COLO668 (cell line): ENCODE measurements around the gene STK36.

ENCODE experiments used
- DNase-seq: peaks from one replicate; lab custom pipeline; 2025; ENCODE audit not compliant: unreplicated experiment; lab: John Stamatoyannopoulos, UW

The STK36 gene, protein sequence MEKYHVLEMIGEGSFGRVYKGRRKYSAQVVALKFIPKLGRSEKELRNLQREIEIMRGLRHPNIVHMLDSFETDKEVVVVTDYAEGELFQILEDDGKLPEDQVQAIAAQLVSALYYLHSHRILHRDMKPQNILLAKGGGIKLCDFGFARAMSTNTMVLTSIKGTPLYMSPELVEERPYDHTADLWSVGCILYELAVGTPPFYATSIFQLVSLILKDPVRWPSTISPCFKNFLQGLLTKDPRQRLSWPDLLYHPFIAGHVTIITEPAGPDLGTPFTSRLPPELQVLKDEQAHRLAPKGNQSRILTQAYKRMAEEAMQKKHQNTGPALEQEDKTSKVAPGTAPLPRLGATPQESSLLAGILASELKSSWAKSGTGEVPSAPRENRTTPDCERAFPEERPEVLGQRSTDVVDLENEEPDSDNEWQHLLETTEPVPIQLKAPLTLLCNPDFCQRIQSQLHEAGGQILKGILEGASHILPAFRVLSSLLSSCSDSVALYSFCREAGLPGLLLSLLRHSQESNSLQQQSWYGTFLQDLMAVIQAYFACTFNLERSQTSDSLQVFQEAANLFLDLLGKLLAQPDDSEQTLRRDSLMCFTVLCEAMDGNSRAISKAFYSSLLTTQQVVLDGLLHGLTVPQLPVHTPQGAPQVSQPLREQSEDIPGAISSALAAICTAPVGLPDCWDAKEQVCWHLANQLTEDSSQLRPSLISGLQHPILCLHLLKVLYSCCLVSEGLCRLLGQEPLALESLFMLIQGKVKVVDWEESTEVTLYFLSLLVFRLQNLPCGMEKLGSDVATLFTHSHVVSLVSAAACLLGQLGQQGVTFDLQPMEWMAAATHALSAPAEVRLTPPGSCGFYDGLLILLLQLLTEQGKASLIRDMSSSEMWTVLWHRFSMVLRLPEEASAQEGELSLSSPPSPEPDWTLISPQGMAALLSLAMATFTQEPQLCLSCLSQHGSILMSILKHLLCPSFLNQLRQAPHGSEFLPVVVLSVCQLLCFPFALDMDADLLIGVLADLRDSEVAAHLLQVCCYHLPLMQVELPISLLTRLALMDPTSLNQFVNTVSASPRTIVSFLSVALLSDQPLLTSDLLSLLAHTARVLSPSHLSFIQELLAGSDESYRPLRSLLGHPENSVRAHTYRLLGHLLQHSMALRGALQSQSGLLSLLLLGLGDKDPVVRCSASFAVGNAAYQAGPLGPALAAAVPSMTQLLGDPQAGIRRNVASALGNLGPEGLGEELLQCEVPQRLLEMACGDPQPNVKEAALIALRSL (N-terminal part only)

GRCh38 chr2:218671654-218672566 lies at the start of gene STK36, which contains the start of gene RNF25:
TSS of gene STK36 (plus strand) at chr2:218672086. CDS start at chr2:218672830, 744 bp downstream.
TSS of gene RNF25 (minus strand) at chr2:218672002. CDS start at chr2:218671970, 32 bp downstream.
- DNase-seq: peak; percentile 90

DNA sequence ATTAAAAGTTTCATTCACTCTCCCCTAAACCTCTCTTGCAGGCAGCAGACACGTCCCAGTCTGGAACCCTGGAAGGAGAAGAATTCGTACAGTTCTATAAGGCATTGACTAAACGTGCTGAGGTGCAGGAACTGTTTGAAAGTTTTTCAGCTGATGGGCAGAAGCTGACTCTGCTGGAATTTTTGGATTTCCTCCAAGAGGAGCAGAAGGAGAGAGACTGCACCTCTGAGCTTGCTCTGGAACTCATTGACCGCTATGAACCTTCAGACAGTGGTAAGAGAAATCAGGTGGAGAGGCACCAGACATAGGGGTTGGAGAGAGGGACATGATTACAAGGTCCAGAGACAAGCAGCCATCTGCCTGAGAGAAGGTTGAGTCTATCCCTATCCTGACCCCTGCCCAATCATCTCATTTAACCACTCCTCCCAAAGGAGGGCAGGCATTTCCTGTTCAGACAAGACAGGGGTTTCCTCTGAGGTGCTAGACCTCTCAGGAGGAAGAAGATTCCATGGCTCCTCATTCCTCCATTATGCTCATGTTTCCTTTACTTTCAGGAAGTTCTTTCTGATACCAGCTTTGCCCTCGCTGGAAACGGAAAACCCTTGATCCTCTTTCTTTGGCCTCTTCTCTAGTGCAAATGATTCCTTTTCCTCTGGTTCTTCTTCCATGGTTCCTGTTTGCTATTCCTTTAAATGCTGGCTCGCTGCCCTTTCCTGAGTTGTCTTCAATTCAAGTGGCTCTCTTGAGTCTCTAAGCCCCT lies 49.1 kb upstream of the STK36 start:
- no peak for DNase-seq

GRCh38 chr2:218623366-218623705 lies 48.5 kb upstream of the STK36 start:
- DNase-seq: no peak

DNA sequence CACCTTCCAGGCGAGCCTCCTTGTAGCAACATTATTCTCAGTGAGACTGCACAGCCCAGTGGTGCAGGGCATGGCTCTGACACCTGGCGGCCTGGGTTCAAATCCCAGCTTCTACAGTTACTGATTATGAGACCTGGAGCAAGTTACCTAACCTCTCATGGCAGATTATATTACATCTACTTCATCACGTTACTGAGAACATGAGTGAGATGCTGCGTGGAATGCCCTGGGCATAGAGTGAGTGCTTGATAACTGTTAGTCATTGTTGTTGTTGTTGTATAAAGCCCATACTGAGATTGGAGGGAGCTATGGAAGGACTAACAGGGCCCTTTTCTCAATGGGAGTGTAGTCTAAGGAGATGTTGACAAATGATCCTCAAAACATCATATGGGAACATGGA lies 45.5 kb upstream of the STK36 start:
- DNase-seq: no peak

DNA sequence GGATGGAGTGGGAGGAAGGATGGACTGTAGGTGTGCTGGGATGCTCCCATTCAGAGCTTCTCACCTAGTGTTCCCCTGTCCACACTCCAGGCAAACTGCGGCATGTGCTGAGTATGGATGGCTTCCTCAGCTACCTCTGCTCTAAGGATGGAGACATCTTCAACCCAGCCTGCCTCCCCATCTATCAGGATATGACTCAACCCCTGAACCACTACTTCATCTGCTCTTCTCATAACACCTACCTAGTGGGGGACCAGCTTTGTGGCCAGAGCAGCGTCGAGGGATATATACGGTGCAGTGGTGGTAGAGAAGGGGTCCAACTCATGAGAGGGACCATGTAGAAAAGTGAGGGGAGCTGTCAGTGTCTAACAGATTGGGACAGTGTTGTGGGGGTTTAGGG lies 43.9 kb upstream of the STK36 start:
- no peak for DNase-seq

DNA sequence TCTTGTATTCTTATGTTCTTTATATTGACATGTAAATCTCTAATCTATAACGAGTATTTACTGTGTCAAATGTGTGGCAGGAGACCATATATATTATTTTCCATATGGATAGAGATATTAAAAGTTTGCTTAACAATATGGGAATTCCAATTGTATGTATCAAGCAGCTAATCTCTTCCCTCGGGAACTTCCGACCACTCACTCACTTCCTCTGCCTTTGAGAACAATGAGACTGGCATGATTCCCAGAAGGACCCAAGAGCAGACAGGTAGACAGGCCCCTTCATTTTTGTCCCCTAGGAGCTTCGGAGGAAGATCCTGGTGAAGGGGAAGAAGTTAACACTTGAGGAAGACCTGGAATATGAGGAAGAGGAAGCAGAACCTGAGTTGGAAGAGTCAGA lies 40.0 kb upstream of the STK36 start:
- no peak for DNase-seq

DNA sequence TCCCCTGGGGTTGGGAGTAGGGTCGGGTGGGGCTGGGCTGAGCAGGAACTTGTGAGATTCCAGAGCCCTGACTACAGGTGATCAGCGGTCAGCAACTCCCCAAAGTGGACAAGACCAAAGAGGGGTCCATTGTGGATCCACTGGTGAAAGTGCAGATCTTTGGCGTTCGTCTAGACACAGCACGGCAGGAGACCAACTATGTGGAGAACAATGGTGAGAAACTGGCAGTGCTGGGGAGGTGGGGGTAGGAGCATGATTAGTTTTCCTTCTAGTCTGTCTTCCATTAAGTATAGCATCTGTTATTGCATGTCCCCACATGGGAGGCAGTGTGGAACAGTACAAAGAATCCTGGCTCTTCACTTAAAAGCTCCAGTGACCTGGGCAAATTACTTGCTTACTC lies 36.2 kb upstream of the STK36 start:
- no peak for DNase-seq

DNA sequence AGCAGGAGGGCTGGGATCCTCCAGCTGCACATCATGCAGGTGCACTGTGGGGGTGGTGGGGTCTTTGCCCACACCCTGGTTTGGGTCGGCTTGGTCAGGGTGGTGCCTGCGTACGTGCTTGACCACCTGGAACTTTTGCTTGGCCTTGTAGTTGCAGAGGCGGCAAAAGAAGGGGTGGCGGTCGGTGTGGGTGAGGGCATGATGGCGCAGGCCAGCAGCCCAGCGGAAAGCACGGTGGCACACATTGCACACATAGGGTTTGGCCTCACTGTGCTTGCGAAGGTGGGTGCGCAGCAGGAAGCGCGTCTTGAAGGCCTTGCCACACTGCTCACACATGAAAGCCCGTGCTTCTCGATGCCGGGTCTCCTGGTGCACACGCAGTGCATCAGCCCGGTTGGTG lies 33.5 kb upstream of the STK36 start:
- DNase-seq: no peak

DNA sequence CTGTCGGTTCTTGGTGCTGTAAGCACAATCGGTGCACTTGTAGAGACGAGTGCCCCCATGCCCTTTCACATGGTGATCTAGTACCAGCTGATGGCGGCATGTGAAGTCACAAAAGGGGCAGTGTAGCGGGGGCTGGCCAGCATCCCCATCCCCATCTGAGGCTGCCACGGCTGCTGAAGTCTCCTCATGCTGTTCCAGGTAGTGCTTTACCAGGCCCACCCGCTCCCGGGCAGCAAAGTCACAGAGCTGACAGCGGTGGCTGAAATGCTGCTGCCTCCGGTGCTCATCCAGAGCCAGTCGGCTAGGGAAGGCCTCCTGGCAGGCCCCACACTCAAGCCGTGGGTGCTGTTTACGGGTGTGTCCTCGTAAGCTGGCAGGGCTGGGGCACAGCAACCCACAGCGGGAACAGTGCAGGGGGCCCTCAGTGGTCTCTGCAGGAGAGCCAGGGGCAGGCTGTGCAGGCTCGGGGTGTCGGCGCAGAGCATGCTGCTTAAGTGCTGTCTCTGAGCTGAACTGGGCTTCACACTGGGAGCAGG lies 29.7 kb upstream of the STK36 start:
- DNase-seq: no peak

- no peak for DNase-seq
Observed at GRCh38 chr2:218642786-218643185, 29.1 kb upstream of the STK36 start.

DNA sequence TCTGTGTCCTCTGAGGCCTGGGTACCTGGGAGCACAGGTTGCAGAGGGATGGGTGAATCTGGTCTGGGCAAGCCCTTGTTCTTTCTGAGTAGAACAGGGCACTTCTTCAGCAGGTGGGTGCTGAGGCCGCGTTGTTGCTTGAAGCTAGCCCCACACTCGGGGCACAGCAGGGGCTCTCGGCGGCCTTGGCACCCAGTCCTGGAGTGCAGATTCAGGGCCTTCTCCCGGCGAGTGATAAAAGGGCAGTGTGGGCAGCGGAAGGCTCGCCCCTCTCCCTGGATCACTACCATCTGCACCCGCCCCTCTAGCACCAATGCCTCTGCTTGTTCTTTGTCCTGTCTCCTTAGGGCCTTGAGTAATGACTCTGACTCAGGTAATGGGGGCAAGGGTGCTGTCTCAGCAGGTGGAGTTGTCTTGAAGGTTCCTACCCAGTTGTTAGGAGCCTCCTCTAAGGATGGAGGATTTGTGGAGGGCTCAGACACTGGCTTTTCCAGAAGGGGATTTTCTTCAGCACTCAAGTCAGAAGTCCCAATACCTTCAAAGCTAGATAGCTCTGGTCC lies 28.1 kb upstream of the STK36 start:
- DNase-seq: no peak

GRCh38 chr2:218644721-218645120 lies 27.2 kb upstream of the STK36 start:
- no peak for DNase-seq

GRCh38 chr2:218645126-218645525 lies 26.8 kb upstream of the STK36 start:
- DNase-seq: no peak

DNA sequence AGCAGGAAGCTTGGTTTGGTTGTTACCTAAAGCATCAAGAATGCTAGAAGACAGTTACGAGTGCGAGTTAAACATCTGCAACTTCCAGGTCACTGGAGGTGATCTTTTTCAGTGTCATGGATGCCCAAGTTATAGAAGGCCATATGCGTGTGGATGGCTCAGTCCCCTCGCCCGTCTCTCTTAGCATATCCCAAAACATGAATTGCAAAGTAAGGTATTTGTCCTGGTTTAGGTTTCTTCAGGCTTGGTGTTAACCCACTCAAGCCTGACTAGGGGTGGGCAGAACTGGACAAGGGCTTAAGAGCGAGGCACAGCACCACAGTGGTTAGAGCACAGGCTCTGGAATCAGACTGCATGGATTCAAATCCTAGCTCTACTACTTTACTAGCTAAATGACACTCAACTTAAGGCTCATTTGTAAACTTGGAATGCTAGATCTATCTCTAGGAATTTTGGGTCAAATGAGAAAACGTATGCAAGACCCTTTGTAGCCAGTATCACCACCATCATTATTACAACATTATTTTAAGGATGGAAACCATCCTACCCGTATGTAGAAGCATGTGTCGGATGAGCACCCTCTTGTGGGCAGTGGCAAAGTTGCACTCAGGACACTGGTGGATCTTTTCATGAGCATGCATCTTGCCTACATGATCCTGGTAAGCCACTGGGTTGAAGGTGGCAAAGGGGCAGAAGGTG lies 23.6 kb upstream of the STK36 start:
- peak; percentile 46 for DNase-seq

DNA sequence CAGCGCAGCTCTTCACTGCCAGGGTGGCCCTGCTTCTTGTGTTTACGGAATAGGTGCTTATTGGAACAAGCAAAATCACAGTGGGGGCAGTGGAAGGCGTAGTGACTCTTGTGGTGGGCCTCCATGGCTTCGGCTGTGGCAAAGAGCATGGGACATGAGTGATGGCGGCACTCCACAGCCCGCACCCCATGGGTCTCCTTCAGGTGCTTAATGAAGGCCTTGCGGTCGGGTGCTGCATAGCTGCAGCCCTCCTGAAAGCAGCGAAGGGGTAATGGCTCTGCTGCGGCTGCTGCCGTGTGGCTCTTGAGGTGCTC lies 23.1 kb upstream of the STK36 start:
- DNase-seq: no peak

DNA sequence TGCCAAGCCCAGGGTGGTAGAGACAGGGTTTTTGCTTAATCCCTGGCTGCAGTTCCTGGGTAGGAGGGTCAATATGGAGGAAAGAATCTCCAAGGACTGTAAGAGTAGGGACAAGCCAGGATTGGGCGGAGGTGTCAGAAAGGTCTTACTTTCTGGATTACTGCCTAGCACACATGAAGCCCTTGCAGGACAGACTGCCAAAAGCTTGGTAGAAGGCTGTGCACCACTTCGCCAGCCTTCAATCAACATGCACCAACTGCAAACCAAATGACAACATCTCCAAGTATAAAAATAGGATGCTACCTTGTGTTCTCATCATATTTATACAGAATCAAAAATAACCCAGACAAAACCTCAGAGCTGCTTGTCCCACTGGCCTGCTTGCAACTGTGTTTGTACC lies 16.1 kb upstream of the STK36 start:
- no peak for DNase-seq

- peak; percentile 68 for DNase-seq
Observed at GRCh38 chr2:218658671-218659257, 13.1 kb upstream of the STK36 start.
